Epithelial cell of proximal tubule (primary cell): ENCODE measurements around the gene OTOG. TPM values are rescaled to one million over a fixed set of nuclear protein-coding genes. Genes with fewer than 3 reads are reported as not detected.

Source experiments
- DNase-seq: peaks from one replicate; pipeline ENCODE4 v3.0.0-alpha.2; 2011; ENCODE audit warnings: low read depth
- H3K4me3 ChIP-seq: 2 replicates; pipeline ENCODE4 v1.5.1; 2011; ENCODE audit warnings: low read depth, mild to moderate bottlenecking, low read length
- total RNA-seq: library from RNA; depleted of rRNA; stranded (reverse); fragments of >200 nt; gene quantifications from 2 replicates; pipeline ENCODE4 v1.2.3, GENCODE V29; 2015
- TF ChIP-seq, protein P1 (sequence below): conservative IDR thresholded peaks from 2 replicates; pipeline ENCODE4 v1.5.1; 2012; ENCODE audit warnings: low read depth, mild to moderate bottlenecking, low read length

OTOG gene
- total RNA-seq, 1 donor from 2014 or later, result not detected

DNA sequence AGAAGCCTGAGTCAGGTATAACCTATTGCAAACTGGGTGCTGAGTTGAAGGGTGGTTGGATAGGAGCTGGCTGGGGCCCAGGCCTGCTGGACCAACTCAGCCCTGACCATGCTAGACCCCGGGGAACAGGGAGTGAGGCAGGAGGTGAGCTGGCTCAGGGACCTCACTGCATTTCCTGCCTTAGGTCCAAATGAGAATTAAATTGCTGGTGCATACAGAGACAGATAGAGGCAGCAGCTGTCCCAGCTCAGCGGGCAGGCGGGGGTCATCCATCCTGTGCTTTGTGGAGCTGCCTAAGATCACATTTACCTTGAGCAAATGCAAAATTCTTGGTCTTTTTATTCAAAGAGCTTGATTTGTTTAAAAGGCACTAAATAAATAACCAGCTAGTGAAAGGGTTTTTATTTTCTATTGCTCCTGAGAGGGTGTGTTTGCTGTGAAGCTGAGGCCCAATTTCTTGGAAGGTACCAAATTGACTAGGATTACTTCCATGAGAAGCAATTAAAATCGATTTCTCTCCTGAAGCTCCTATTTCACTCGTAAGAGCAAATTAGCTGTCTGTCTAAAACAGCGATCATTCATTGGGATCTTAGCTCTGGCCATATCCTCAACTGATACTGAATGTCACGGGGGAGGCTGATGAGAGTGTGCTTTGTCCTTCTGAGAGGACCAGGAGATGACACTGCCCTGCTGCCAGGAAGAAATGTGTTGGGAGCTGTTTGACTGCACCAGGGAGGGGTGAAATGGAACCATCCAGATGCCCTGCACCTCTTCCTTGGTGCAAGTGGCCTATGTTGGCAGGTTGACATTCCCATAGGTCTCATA, 27.8 kb upstream of the OTOG start:
- H3K4me3 ChIP-seq, result no peak overlapping the region
- TF ChIP-seq, protein P1, sequence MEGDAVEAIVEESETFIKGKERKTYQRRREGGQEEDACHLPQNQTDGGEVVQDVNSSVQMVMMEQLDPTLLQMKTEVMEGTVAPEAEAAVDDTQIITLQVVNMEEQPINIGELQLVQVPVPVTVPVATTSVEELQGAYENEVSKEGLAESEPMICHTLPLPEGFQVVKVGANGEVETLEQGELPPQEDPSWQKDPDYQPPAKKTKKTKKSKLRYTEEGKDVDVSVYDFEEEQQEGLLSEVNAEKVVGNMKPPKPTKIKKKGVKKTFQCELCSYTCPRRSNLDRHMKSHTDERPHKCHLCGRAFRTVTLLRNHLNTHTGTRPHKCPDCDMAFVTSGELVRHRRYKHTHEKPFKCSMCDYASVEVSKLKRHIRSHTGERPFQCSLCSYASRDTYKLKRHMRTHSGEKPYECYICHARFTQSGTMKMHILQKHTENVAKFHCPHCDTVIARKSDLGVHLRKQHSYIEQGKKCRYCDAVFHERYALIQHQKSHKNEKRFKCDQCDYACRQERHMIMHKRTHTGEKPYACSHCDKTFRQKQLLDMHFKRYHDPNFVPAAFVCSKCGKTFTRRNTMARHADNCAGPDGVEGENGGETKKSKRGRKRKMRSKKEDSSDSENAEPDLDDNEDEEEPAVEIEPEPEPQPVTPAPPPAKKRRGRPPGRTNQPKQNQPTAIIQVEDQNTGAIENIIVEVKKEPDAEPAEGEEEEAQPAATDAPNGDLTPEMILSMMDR, result no peak
- DNase-seq, result no peak

DNA sequence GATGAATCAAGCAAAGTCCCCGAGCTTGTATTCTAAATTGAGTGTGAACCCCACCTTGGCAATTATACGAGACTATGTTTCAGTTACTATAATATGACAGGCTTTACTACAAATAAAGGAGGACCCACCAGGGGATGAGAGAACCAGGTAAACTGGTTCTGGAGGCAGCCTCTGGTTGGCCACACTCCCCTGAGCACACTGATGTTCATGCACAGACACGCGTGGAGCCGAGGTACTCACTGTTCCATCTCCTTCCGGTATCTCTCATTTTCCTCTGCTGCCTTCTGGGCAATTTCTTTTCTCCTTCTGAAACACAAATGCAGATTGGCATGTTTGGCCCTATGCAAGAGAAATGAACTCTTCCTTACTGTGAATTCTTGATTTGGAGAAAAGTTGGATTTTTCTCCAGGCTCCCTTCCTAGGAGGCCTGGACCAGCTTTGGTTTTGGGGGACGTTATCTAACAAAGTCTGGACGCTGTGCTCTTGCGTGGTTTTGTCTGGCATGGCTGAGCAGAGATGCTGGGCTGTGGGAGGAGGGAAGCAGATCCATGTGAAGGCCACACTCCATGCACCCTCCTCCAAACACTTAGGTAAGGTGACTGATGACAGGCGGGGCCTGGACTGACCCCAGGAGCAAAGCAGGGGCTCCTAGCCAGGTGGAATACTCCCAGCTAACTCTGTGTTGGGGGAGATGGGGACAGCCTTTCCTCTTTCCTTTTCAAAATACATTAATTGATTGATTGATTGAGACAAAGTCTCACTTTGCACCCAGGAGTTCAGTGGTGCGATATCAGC, 25.8 kb upstream of the OTOG start:
- no peak for DNase-seq
- TF ChIP-seq, protein P1, result no peak
- H3K4me3 ChIP-seq, result no peak overlapping the region

DNA sequence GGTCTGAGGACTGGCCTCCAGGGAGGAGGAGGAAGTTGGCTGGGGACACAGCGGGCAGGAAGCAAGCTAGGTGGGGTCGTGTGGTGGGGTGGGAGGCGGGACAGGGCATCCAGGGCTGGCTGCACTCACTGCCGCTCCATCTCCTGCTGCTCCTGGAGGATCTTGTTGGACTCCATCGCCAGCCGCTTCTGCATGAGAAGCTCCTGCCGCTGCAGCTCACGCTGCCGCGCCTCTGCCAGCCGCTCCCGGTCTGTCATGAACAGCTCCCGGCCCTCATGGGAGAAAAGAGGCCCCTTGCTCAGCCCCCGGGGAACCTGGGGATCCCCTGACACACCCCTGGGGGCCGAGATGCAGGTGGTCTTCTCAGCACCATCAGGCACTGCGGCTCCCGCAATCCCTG, 24.4 kb upstream of the OTOG start:
- DNase-seq, result no peak
- TF ChIP-seq, protein P1, result no peak
- no peak overlapping the region for H3K4me3 ChIP-seq

DNA sequence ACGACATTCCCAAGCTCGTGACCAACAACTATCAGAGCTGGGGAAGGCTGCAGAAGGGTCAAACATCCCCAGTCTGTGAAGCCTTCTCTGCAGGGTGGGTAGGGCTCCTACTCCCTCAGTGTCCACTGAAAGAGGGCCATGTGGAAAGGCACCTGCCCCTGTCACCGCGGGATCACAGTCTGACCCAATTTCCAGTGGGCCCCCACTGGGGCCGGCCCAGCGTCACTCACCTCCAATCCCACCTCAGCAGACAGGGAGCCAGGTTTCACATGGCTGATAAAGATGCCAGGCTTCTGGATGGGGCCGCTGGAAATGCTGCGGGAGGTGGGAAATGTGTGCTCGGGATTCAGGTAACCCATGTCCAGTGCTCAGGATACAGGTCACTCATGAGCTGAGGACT, 22.8 kb upstream of the OTOG start:
- no peak overlapping the region for H3K4me3 ChIP-seq
- DNase-seq, result no peak
- TF ChIP-seq, protein P1, result no peak

DNA sequence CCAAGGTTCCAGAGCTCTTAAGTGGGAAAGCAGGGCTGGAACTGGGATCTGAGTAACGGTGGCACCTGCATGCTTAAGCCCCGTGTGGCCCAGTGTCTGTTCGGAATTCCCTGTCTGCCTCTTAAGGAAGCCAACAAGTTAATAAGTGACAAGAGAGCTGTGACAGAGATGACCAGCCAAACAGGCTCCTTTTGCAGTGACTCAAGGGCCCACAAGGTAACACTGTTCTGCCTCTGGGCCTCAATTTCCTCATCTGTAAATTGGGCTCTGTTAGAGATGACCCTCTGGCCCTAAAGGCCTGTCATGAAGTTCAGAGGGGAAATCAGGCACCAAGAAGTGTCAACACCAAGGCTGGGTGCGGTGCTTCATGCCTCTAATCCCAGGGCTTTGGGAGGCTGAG, 21.5 kb upstream of the OTOG start:
- TF ChIP-seq, protein P1, result no peak
- DNase-seq, result no peak
- no peak overlapping the region for H3K4me3 ChIP-seq

DNA sequence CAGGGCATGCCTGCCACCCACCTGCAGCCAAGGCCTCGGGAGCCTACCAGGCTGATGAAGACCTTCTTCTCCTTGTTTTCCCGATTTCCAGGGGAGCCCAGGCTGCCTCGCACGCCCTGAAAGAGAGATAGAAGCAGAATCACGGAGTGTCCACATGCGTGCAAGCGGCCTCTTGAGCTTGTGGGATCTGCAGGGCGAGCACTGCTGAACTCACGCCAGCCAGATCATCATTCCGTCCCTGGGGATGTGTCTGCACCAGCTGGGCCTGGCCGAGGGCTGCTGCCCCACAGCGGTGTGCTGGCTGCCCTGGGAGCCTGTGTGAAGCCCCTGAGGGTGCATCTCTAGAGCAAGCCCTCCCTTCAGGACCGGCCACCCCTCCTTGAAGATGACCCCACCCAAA, 20.7 kb upstream of the OTOG start:
- TF ChIP-seq, protein P1, result no peak
- DNase-seq, result no peak
- no peak overlapping the region for H3K4me3 ChIP-seq
